Smooth muscle cell (in vitro differentiated cells): Measurements from ENCODE around the gene OR6X1. TPM values are rescaled to one million over a fixed set of nuclear protein-coding genes. Genes with fewer than 3 reads are reported as not detected.
"Not testable (repeated sequence)": the region's sequence is repeated elsewhere in the genome, so short reads cannot be mapped to it uniquely, and the experiment has no call there.

Experiments used
- DNase-seq: peaks from one replicate; lab custom pipeline; 2025; ENCODE audit not compliant: unreplicated experiment; lab: John Stamatoyannopoulos, UW
- H2AFZ ChIP-seq: fragments of 200-600 bp; sonication (generic); 2 replicates; pipeline ENCODE4 v1.6.0; 2016; ENCODE audit warnings: antibody characterized with exemption, low read depth, mild to moderate bottlenecking
- H3F3A ChIP-seq: fragments of 200-600 bp; sonication (generic); 2 replicates; pipeline ENCODE4 v1.6.0; 2017; ENCODE audit warnings: antibody characterized with exemption, low read depth
- H3K27ac ChIP-seq: fragments of 200-600 bp; sonication (generic); 2 replicates; pipeline ENCODE4 v1.5.1; 2016; ENCODE audit warnings: low read depth, mild to moderate bottlenecking
- H3K27me3 ChIP-seq: fragments of 200-600 bp; sonication (generic); 2 replicates; pipeline ENCODE4 v1.6.1; 2016; ENCODE audit warnings: low read depth, mild to moderate bottlenecking
- H3K36me3 ChIP-seq: fragments of 200-600 bp; sonication (generic); 2 replicates; pipeline ENCODE4 v1.5.1; 2016; ENCODE audit warnings: low read depth
- H3K4me1 ChIP-seq: fragments of 200-600 bp; sonication (generic); 2 replicates; pipeline ENCODE4 v1.5.1; 2016; ENCODE audit warnings: low read depth
- H3K4me2 ChIP-seq: fragments of 200-600 bp; sonication (generic); 2 replicates; pipeline ENCODE4 v1.6.0; 2016; ENCODE audit warnings: mild to moderate bottlenecking
- H3K4me3 ChIP-seq: fragments of 200-600 bp; sonication (generic); 2 replicates; pipeline ENCODE4 v1.5.1; 2016; ENCODE audit warnings: mild to moderate bottlenecking
- H3K79me2 ChIP-seq: fragments of 200-600 bp; sonication (generic); 2 replicates; pipeline ENCODE4 v1.6.0; 2016; ENCODE audit warnings: low read depth, mild to moderate bottlenecking
- H3K9ac ChIP-seq: fragments of 200-600 bp; sonication (generic); 2 replicates; pipeline ENCODE4 v1.6.0; 2016; ENCODE audit warnings: low read depth
- H3K9me3 ChIP-seq: fragments of 200-600 bp; sonication (generic); replicated peaks from 2 replicates; pipeline ENCODE4 v1.5.1; 2016; ENCODE audit warnings: low read depth
- H4K20me1 ChIP-seq: fragments of 200-600 bp; sonication (generic); 2 replicates; pipeline ENCODE4 v1.6.0; 2016; ENCODE audit warnings: low read depth
- WGBS: methylation state at CpG from one replicate; pipeline ENCODE4 v1.1.7; 2016; ENCODE audit warnings: low lambda C conversion rate; 5-methylcytosine and 5-hydroxymethylcytosine counted together
- polyA plus RNA-seq: library from polyadenylated mRNA; unstranded; fragments of >200 nt; fragmentation: Nextera tagmentation; extraction: Ambion mirVana; gene quantifications from 2 replicates; pipeline ENCODE4 v1.2.1, GENCODE V29; 2016
- total RNA-seq: library from RNA; depleted of rRNA; stranded (reverse); fragments of >200 nt; gene quantifications from 2 replicates; pipeline ENCODE4 v1.2.3, GENCODE V29; 2014
- TF ChIP-seq, protein P1 (sequence below): fragments of 200-600 bp; sonication (generic); IDR thresholded peaks from 2 replicates; pipeline ENCODE4 v1.5.1; 2017; ENCODE audit warnings: borderline replicate concordance, mild to moderate bottlenecking, antibody characterized with exemption; ENCODE audit not compliant: insufficient read depth, poor library complexity, severe bottlenecking

Gene OR6X1
- total and polyA plus RNA-seq, 2 experiments from 2014 or later = not detected

DNA sequence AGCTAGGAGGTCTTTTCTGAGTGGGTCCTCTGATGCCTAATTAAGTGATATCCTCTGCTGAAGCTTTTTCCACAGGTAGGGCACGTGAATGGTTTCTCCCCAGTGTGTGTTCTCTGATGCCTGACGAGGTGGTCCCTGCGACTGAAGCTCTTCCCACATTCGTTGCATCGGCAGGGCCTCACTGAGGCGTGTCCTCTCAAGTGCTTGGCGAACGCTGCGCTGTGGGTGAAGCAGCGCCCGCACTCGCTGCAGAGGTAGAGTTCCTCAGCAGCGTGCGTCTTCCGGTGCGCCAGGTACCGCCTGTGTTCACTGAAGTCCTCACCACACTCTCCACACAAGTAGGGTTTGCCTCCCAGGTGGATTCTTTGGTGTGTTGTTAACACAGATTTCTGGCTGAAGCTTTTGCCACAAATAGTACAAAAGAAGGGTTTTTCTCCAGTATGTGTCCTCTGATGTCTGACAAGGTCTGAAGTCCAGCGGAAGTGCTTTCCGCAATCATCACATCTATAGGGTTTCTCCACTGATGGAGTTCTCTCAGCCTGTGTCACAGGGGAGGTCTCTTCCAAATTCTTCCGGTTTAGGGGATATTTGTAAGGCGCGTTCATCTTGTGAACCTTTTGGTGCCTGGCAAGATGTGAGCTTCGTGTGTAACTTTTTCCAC lies 28.2 kb downstream of the OR6X1 start:
- TF ChIP-seq, protein P1, sequence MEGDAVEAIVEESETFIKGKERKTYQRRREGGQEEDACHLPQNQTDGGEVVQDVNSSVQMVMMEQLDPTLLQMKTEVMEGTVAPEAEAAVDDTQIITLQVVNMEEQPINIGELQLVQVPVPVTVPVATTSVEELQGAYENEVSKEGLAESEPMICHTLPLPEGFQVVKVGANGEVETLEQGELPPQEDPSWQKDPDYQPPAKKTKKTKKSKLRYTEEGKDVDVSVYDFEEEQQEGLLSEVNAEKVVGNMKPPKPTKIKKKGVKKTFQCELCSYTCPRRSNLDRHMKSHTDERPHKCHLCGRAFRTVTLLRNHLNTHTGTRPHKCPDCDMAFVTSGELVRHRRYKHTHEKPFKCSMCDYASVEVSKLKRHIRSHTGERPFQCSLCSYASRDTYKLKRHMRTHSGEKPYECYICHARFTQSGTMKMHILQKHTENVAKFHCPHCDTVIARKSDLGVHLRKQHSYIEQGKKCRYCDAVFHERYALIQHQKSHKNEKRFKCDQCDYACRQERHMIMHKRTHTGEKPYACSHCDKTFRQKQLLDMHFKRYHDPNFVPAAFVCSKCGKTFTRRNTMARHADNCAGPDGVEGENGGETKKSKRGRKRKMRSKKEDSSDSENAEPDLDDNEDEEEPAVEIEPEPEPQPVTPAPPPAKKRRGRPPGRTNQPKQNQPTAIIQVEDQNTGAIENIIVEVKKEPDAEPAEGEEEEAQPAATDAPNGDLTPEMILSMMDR = no peak
- 98% methylated on average over 23 of the region's 23 CpGs for WGBS
- Histone ChIP-seq H3K9me3 (no peaks in the 10 kb centered on the region), H3K27me3 (no peaks in the 10 kb centered on the region), H4K20me1 (no peaks in the 10 kb centered on the region), H2AFZ (no peak overlapping the region), H3K36me3 (peaks cover 36% of the 10 kb centered on the region), H3F3A (no peaks in the 10 kb centered on the region), H3K79me2 (no peaks in the 10 kb centered on the region), H3K4me2 (no peak overlapping the region), H3K9ac (no peak overlapping the region), H3K4me3 (no peak overlapping the region), H3K4me1 (no peaks in the 10 kb centered on the region), H3K27ac (no peak overlapping the region)
- no peak for DNase-seq

DNA sequence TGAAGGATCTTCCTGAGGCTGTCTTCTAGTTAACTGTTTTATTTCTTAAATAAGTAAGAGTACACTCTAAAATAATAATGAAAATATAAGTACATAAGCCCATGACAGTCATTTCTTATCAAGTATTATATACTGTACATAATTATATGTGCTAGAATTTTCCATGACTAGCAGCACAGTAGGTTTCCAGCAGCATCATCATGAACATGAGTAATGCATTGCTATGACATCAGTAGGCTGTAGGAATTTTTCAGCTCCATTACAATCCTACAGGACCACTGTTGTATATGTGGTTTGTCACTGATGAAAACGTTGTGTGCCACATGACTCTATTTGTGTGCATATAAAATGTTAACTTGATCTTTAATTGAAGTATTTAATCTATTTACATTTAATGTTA lies 34.9 kb downstream of the OR6X1 start:
- H3K27me3 ChIP-seq = peaks cover 13% of the 10 kb centered on the region
- no peak overlapping the region for H2AFZ ChIP-seq
- no peaks in the 10 kb centered on the region for H3K9me3 ChIP-seq
- 32% methylated on average over 1 of the region's 1 CpG for WGBS
- no peaks in the 10 kb centered on the region for H3K79me2 ChIP-seq
- H3K4me1 ChIP-seq = no peaks in the 10 kb centered on the region
- no peak overlapping the region for H3K4me2 ChIP-seq
- no peaks in the 10 kb centered on the region for H4K20me1 ChIP-seq
- TF ChIP-seq, protein P1 = no peak
- no peaks in the 10 kb centered on the region for H3K36me3 ChIP-seq
- H3F3A ChIP-seq = no peaks in the 10 kb centered on the region
- DNase-seq = no peak
- H3K9ac ChIP-seq = peak overlapping the region; percentile 28
- peak overlapping the region; percentile 69 for H3K27ac ChIP-seq
- H3K4me3 ChIP-seq = no peak overlapping the region

DNA sequence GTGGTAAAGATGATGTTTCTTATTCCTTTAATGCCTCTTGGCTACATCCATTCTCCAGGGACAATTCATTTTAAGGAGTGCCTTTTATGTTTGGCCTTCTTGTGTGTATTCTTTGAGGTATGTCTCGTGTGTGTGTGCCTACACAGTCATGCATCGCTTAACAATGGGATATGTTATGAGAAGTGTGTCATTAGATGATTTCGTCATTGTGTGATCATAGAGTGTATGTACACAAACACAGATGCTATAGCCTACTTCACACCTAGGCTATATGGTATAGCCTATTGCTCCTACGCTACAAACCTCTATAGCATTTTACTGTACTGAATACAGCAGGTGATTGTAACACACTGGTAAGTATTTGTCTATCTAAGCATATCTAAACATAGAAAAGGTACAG lies 35.8 kb downstream of the OR6X1 start:
- no peaks in the 10 kb centered on the region for H4K20me1 ChIP-seq
- no peaks in the 10 kb centered on the region for H3K4me1 ChIP-seq
- H3K9me3 ChIP-seq = no peaks in the 10 kb centered on the region
- no peak overlapping the region for H3K9ac ChIP-seq
- H3K36me3 ChIP-seq = no peaks in the 10 kb centered on the region
- H3K4me2 ChIP-seq = no peak overlapping the region
- H3K27ac ChIP-seq = peak overlapping the region; percentile 69
- no peak overlapping the region for H2AFZ ChIP-seq
- H3K4me3 ChIP-seq = no peak overlapping the region
- TF ChIP-seq, protein P1 = no peak
- peaks cover 13% of the 10 kb centered on the region for H3K27me3 ChIP-seq
- no peaks in the 10 kb centered on the region for H3F3A ChIP-seq
- WGBS = 97% methylated on average over 4 of the region's 4 CpGs
- no peak for DNase-seq
- no peaks in the 10 kb centered on the region for H3K79me2 ChIP-seq

DNA sequence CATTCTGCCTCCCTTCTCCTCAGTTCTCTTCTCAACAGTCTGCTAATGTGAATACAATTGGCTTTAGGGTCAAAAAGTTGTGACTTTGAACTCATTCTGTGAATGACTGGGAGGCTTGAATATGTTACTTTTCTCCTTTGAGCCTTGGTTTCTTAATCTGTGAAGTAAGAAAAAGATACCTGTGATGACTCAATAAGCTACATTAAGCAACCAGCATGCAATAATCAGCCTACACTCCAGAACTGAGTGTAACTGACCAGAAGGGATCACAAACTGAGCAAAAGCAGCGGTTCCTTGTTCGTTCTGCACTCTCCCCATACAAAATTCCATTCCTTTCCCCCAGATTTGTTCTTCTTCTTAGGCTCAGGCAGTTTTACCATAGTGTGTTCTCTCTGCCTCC lies 36.3 kb downstream of the OR6X1 start:
- H3K27ac ChIP-seq = no peak overlapping the region
- H3K9me3 ChIP-seq = no peaks in the 10 kb centered on the region
- H3K9ac ChIP-seq = no peak overlapping the region
- WGBS = 88% methylated on average over 2 of the region's 2 CpGs
- H4K20me1 ChIP-seq = no peaks in the 10 kb centered on the region
- H3K27me3 ChIP-seq = peaks cover 13% of the 10 kb centered on the region
- H3F3A ChIP-seq = no peaks in the 10 kb centered on the region
- TF ChIP-seq, protein P1 = no peak
- no peaks in the 10 kb centered on the region for H3K4me1 ChIP-seq
- no peak overlapping the region for H2AFZ ChIP-seq
- no peak overlapping the region for H3K4me2 ChIP-seq
- no peaks in the 10 kb centered on the region for H3K79me2 ChIP-seq
- DNase-seq = no peak
- H3K4me3 ChIP-seq = no peak overlapping the region
- no peaks in the 10 kb centered on the region for H3K36me3 ChIP-seq

DNA sequence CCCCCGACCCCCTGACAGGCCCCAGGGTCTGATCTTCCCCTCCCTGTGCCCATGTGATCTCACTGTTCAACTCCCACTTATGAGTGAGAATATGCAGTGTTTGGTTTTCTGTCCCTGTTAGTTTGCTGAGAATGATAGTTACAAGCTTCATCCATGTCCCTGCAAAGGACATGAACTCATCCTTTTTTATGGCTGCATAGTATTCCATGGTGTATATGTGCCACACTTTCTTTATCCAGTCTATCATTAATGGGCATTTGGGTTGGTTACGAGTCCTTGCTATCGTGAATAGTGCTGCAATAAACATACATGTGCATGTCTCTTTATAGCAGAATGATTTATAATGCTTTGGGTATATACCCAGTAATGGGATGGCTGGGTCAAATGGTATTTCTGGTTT lies 41.7 kb downstream of the OR6X1 start:
- H3K27ac ChIP-seq, H3K9me3 ChIP-seq, H4K20me1 ChIP-seq, H3F3A ChIP-seq, H2AFZ ChIP-seq, H3K36me3 ChIP-seq, H3K4me2 ChIP-seq, H3K9ac ChIP-seq, H3K79me2 ChIP-seq, H3K4me1 ChIP-seq, H3K4me3 ChIP-seq, DNase-seq: not testable (repeated sequence)
- 91% methylated on average over 3 of the region's 3 CpGs for WGBS
- peaks cover 13% of the 10 kb centered on the region for H3K27me3 ChIP-seq
